ENCODE results near the gene KCNK5. TPM values are rescaled to one million over a fixed set of nuclear protein-coding genes. Genes with fewer than 3 reads are reported as not detected.

KCNK5 gene
- total and polyA plus RNA-seq, 2 donors (not counting 1 experiment from before 2014, with no cell fraction given), result 0.07 TPM; not detected in 1

- no peak overlapping the region for H3K4me3 Mint-ChIP-seq
- ChIA-PET CTCF (interaction anchor here (1.1 to 10.4 kb wide), 5 partner anchors 15 to 138 kb away, joined by 3 to 241 read pairs (median 4); no protein-coding TSS in a partner anchor), POLR2A (no interaction called here)
- peaks cover 2% of the 10 kb centered on the region for H3K9me3 Mint-ChIP-seq (ENCODE audit: insufficient read depth)
- H3K9ac ChIP-seq (ENCODE audit: low read length), result no peak overlapping the region
- peaks cover 5% of the 10 kb centered on the region for H3K4me1 Mint-ChIP-seq
- no peaks in the 10 kb centered on the region for H3K79me2 ChIP-seq (ENCODE audit: control insufficient read depth, insufficient read depth, low read length)
- intact Hi-C loops (cut with micrococcal nuclease), result no loop called here
- no peaks in the 10 kb centered on the region for H4K20me1 ChIP-seq (ENCODE audit: control insufficient read depth, insufficient read depth, low read length, poor library complexity, severe bottlenecking)
- H3K27me3 ChIP-seq (replicated peaks in 1 of 4; ENCODE audit: control extremely low read depth in 1 of 4, control insufficient read depth in 3 of 4, insufficient read depth in 4 of 4, low read length in 3 of 4), result peaks cover 0 to 8% (median 3%) of the 10 kb centered on the region in 4 experiments
- H3K36me3 ChIP-seq (replicated peaks in 1 of 2; ENCODE audit: control extremely low read depth in 1 of 2, control insufficient read depth in 1 of 2, extremely low read depth in 1 of 2, insufficient read depth in 2 of 2, low read length in 1 of 2), result no peaks in the 10 kb centered on the region
- H3K27ac ChIP-seq (ENCODE audit: low read length in 2 of 2), result no peak overlapping the region
- DNase-seq (no peak), ATAC-seq (ENCODE audit: low read depth) (no peak)
- no peak overlapping the region for H3K4me2 ChIP-seq (replicated peaks; ENCODE audit: low read depth, low read length, poor library complexity, severe bottlenecking)
- H3K27me3 Mint-ChIP-seq, result peaks cover 36% of the 10 kb centered on the region
- H3K4me1 ChIP-seq (ENCODE audit: control insufficient read depth in 2 of 2, insufficient read depth in 2 of 2, low read length in 2 of 2), result peaks cover 0 to 7% of the 10 kb centered on the region in 2 donors
- WGBS (ENCODE audit: insufficient coverage), result 81% methylated on average over 7 of the region's 10 CpGs
- no peak overlapping the region for H2AFZ ChIP-seq (ENCODE audit: insufficient read depth, low read depth, low read length, poor library complexity, severe bottlenecking)
- H3K4me3 ChIP-seq (ENCODE audit: control extremely low read depth in 1 of 5, extremely low read depth in 1 of 5, insufficient read depth in 1 of 5, low read depth in 2 of 5, low read length in 4 of 5), result no peak overlapping the region
- H3K9me3 ChIP-seq (ENCODE audit: control extremely low read depth in 1 of 3, control insufficient read depth in 2 of 3, insufficient read depth in 1 of 3, low read length in 2 of 3), result peaks cover 0 to 9% (median 0%) of the 10 kb centered on the region in 3 donors
- TF ChIP-seq CTCF (IDR thresholded peaks at IDR 0.05) (no peak), EZH2 (IDR thresholded peaks at IDR 0.05; ENCODE audit: borderline replicate concordance, insufficient read depth, low read depth, low read length, poor library complexity, severe bottlenecking) (no peak)
- no peak overlapping the region for H3K27ac Mint-ChIP-seq
These were observed 61.2 kb downstream of the KCNK5 start for GRCh38 chr6:39167866-39168625.

- Histone ChIP-seq H3K4me2 (replicated peaks; ENCODE audit: low read depth, low read length, poor library complexity, severe bottlenecking) (no peak overlapping the region), H3K4me1 (ENCODE audit: control insufficient read depth in 2 of 2, insufficient read depth in 2 of 2, low read length in 2 of 2) (peaks cover 0 to 7% of the 10 kb centered on the region in 2 donors), H2AFZ (ENCODE audit: insufficient read depth, low read depth, low read length, poor library complexity, severe bottlenecking) (no peak overlapping the region), H4K20me1 (ENCODE audit: control insufficient read depth, insufficient read depth, low read length, poor library complexity, severe bottlenecking) (no peaks in the 10 kb centered on the region), H3K9me3 (ENCODE audit: control extremely low read depth in 1 of 3, control insufficient read depth in 2 of 3, insufficient read depth in 1 of 3, low read length in 2 of 3) (peaks cover 0 to 9% (median 0%) of the 10 kb centered on the region in 3 donors), H3K79me2 (ENCODE audit: control insufficient read depth, insufficient read depth, low read length) (no peaks in the 10 kb centered on the region), H3K9ac (ENCODE audit: low read length) (no peak overlapping the region), H3K27me3 (replicated peaks in 1 of 4; ENCODE audit: control extremely low read depth in 1 of 4, control insufficient read depth in 3 of 4, insufficient read depth in 4 of 4, low read length in 3 of 4) (peaks cover 0 to 8% (median 3%) of the 10 kb centered on the region in 4 experiments), H3K36me3 (replicated peaks in 1 of 2; ENCODE audit: control extremely low read depth in 1 of 2, control insufficient read depth in 1 of 2, extremely low read depth in 1 of 2, insufficient read depth in 2 of 2, low read length in 1 of 2) (no peaks in the 10 kb centered on the region), H3K4me3 (ENCODE audit: control extremely low read depth in 1 of 5, extremely low read depth in 1 of 5, insufficient read depth in 1 of 5, low read depth in 2 of 5, low read length in 4 of 5) (no peak overlapping the region), H3K27ac (ENCODE audit: low read length in 2 of 2) (no peak overlapping the region)
- ChIA-PET POLR2A (no interaction called here), CTCF (interaction anchor here (0.9 to 10.4 kb wide), 7 partner anchors 9 to 173 kb away, joined by 3 to 241 read pairs (median 3); no protein-coding TSS in a partner anchor)
- Mint-ChIP-seq H3K4me3 (no peak overlapping the region), H3K27ac (no peak overlapping the region), H3K9me3 (ENCODE audit: insufficient read depth) (peaks cover 2% of the 10 kb centered on the region), H3K27me3 (peaks cover 36% of the 10 kb centered on the region), H3K4me1 (peaks cover 5% of the 10 kb centered on the region)
- ATAC-seq (ENCODE audit: low read depth), result no peak
- DNase-seq, result no peak
- TF ChIP-seq CTCF (IDR thresholded peaks at IDR 0.05), result no peak
- no peak for TF ChIP-seq EZH2 (IDR thresholded peaks at IDR 0.05; ENCODE audit: borderline replicate concordance, insufficient read depth, low read depth, low read length, poor library complexity, severe bottlenecking)
- WGBS (ENCODE audit: insufficient coverage), result no CpG with 5 or more reads among the region's 5 CpGs
- intact Hi-C loops (cut with micrococcal nuclease), result no loop called here
These were observed 62.0 kb downstream of the KCNK5 start for GRCh38 chr6:39167321-39167720.
